A673 (cell line): ENCODE results near the gene LRP1B. TPM values are rescaled to one million over a fixed set of nuclear protein-coding genes. Genes with fewer than 3 reads are reported as not detected.

ENCODE experiments used
- BruUV-seq: library from RNA; stranded (reverse); fragments of 400-500 nt; replicated peaks from 2 replicates; lab custom pipeline; 2021; lab: Mats Ljungman, UMichigan
- CTCF ChIA-PET: fragments of 300-600 bp; sonication (Branson Sonifier 250); formaldehyde crosslinking; loops from one replicate; lab custom pipeline; 2022; ENCODE audit warnings: antibody characterized with exemption; lab: Charles Lee
- POLR2A ChIA-PET: fragments of 300-600 bp; sonication (Branson Sonifier 250); formaldehyde crosslinking; loops from one replicate; lab custom pipeline; 2022; ENCODE audit warnings: antibody characterized with exemption; ENCODE audit not compliant: low non-redundant PET; lab: Charles Lee
- DNase-seq: peaks from one replicate; pipeline ENCODE4 v3.0.0-alpha.2; 2015; ENCODE audit warnings: low spot score
- H3K27ac ChIP-seq: fragments of 200-600 bp; sonication (generic); 2 replicates; pipeline ENCODE4 v1.5.1; 2016; ENCODE audit warnings: mixed run types, low read depth, mild to moderate bottlenecking, mixed read lengths, antibody characterized with exemption, low read length; ENCODE audit not compliant: poor library complexity, severe bottlenecking
- H3K27me3 ChIP-seq: fragments of 200-600 bp; sonication (generic); replicated peaks from 2 replicates; pipeline ENCODE4 v1.6.1; 2017; ENCODE audit warnings: mixed run types, low read depth, mild to moderate bottlenecking, mixed read lengths, antibody characterized with exemption, low read length; ENCODE audit not compliant: insufficient read depth, poor library complexity
- H3K36me3 ChIP-seq: fragments of 200-600 bp; sonication (generic); 2 replicates; pipeline ENCODE4 v1.6.1; 2016; ENCODE audit warnings: mixed run types, mild to moderate bottlenecking, mixed read lengths, antibody characterized with exemption, low read length; ENCODE audit not compliant: insufficient read depth, poor library complexity, severe bottlenecking
- H3K4me1 ChIP-seq: fragments of 200-600 bp; sonication (generic); 2 replicates; pipeline ENCODE4 v1.6.1; 2017; ENCODE audit warnings: mixed run types, mild to moderate bottlenecking, mixed read lengths, antibody characterized with exemption, low read length; ENCODE audit not compliant: insufficient read depth, poor library complexity, severe bottlenecking
- H3K4me3 ChIP-seq: fragments of 200-600 bp; sonication (generic); 2 replicates; pipeline ENCODE4 v1.5.1; 2016; ENCODE audit warnings: low read depth, mixed run types, mild to moderate bottlenecking, mixed read lengths, low read length; ENCODE audit not compliant: poor library complexity, severe bottlenecking
- H3K9me3 ChIP-seq: fragments of 200-600 bp; sonication (generic); 2 replicates; pipeline ENCODE4 v1.6.1; 2016; ENCODE audit warnings: mixed run types, low read depth, mild to moderate bottlenecking, mixed read lengths, antibody characterized with exemption, low read length; ENCODE audit not compliant: poor library complexity, severe bottlenecking
- EZH2 ChIP-seq: fragments of 200-600 bp; sonication (generic); IDR thresholded peaks from 2 replicates; pipeline ENCODE4 v1.6.1; 2017; ENCODE audit warnings: borderline replicate concordance, low read depth, mild to moderate bottlenecking, mixed read lengths, antibody characterized with exemption, low read length; ENCODE audit not compliant: poor library complexity, severe bottlenecking
- intact Hi-C: fragments of 100-400 bp; cut with micrococcal nuclease; formaldehyde crosslinking; loops from one replicate; pipeline ENCODE4 v1.10.0; 2022; ENCODE audit not compliant: unreplicated experiment
- total RNA-seq: library from RNA; stranded (reverse); gene quantifications from 2 replicates; pipeline ENCODE4 v1.2.3, GENCODE V29; 2021
- TF ChIP-seq, protein P1 (sequence below): fragments of 300-800, 200-600 bp; sonication (generic); conservative IDR thresholded peaks from 2 replicates; pipeline ENCODE4 v1.5.1; 2017; ENCODE audit warnings: low read depth, mild to moderate bottlenecking, antibody characterized with exemption, low read length, moderate library complexity, mixed read lengths

LRP1B gene
- total RNA-seq, 1 experiment from 2014 or later: 9.9 TPM

DNA sequence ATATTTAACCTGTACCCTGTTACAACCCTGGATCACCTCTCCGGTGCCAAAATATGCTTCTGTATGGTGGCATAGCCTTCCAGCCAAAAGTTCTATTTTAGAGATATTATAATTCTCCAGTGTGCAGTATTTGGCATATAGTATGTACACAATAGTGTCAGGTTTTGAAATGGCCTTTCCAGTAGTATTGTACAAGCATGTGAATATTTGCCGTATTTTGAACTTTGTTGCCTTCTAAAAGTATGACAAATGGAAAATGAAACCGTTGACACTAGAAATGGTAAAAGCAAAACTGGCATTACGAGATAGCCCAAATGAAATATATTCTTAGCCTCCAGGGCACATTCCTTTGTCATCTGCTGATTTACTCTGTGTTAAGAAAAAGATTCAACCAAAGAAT is 431.2 kb downstream of the LRP1B start:
- Histone ChIP-seq H3K36me3 (no peaks in the 10 kb centered on the region), H3K9me3 (no peaks in the 10 kb centered on the region), H3K4me3 (no peak overlapping the region), H3K27me3 (no peaks in the 10 kb centered on the region), H3K4me1 (peaks cover 28% of the 10 kb centered on the region), H3K27ac (no peak overlapping the region)
- POLR2A ChIA-PET: no interaction called here
- TF ChIP-seq, protein P1, sequence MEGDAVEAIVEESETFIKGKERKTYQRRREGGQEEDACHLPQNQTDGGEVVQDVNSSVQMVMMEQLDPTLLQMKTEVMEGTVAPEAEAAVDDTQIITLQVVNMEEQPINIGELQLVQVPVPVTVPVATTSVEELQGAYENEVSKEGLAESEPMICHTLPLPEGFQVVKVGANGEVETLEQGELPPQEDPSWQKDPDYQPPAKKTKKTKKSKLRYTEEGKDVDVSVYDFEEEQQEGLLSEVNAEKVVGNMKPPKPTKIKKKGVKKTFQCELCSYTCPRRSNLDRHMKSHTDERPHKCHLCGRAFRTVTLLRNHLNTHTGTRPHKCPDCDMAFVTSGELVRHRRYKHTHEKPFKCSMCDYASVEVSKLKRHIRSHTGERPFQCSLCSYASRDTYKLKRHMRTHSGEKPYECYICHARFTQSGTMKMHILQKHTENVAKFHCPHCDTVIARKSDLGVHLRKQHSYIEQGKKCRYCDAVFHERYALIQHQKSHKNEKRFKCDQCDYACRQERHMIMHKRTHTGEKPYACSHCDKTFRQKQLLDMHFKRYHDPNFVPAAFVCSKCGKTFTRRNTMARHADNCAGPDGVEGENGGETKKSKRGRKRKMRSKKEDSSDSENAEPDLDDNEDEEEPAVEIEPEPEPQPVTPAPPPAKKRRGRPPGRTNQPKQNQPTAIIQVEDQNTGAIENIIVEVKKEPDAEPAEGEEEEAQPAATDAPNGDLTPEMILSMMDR: no peak
- no peak for TF ChIP-seq EZH2
- no TSS peak for BruUV-seq
- CTCF ChIA-PET: no interaction called here
- DNase-seq: no peak
- intact Hi-C loops: no loop called here

DNA sequence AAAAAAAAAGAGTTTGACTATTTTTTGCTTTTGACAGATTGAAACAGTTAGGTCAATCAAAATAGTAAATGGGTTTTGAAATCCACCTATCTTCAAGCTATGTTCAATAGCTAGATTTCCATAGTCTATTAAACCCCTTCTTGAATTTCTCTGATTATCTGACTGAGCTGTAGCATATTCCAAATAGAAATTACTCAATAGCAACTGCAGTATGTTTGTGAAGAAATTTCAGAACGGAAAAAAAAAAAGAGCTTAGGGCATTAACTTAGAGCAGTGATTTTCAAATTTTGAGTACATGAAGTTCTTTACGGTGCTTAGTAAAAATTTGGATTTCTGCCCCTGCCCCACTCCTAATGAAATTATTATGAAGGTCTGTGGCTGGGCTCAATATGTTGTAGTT is 432.3 kb downstream of the LRP1B start:
- intact Hi-C loops: no loop called here
- H3K36me3 ChIP-seq: no peaks in the 10 kb centered on the region
- peaks cover 17% of the 10 kb centered on the region for H3K4me1 ChIP-seq
- BruUV-seq: no TSS peak
- no peaks in the 10 kb centered on the region for H3K27me3 ChIP-seq
- TF ChIP-seq, protein P1: no peak
- no peak for TF ChIP-seq EZH2
- no peak overlapping the region for H3K4me3 ChIP-seq
- no peak overlapping the region for H3K27ac ChIP-seq
- CTCF ChIA-PET: no interaction called here
- POLR2A ChIA-PET: no interaction called here
- no peak for DNase-seq
- no peaks in the 10 kb centered on the region for H3K9me3 ChIP-seq

DNA sequence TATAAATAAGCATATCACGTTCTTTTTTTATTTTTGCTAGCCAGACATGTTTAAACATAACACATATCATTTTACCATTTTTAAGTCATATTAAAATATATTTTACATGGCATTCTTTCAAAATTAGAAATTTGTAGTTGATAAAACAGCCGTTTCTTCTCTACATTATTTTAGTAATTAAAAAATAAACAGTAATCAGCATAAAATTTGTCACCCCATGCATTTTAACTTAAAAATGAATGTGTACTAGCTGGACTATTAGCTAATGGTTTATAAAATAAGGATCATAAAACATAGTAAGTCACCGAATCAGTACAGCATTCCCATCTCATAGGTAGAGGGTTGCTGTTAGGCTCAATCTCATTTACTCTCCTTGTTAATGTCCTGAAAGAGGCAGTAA is 433.8 kb downstream of the LRP1B start:
- POLR2A ChIA-PET: no interaction called here
- no peak overlapping the region for H3K4me3 ChIP-seq
- H3K9me3 ChIP-seq: no peaks in the 10 kb centered on the region
- TF ChIP-seq, protein P1: no peak
- TF ChIP-seq EZH2: no peak
- no TSS peak for BruUV-seq
- CTCF ChIA-PET: no interaction called here
- H3K36me3 ChIP-seq: no peaks in the 10 kb centered on the region
- peaks cover 6% of the 10 kb centered on the region for H3K4me1 ChIP-seq
- intact Hi-C loops: no loop called here
- no peaks in the 10 kb centered on the region for H3K27me3 ChIP-seq
- no peak for DNase-seq
- no peak overlapping the region for H3K27ac ChIP-seq
